Transverse colon (tissue), 4 donors: ENCODE measurements around the gene JMJD1C.

Experiments
- EP300 ChIP-seq: sonication (generic); formaldehyde crosslinking; IDR thresholded peaks from one replicate; pipeline ENCODE4 v1.6.1; 2017; ENCODE audit warnings: antibody characterized with exemption, low read depth
- POLR2A ChIP-seq: fragments of 450-650 bp; IDR thresholded peaks from one replicate; pipeline ENCODE4 v1.6.1; 2016; ENCODE audit warnings: antibody characterized with exemption, mild to moderate bottlenecking, moderate library complexity
- POLR2AphosphoS5 ChIP-seq, 3 donors: sonication (generic); formaldehyde crosslinking; IDR thresholded peaks; one replicate each; pipeline ENCODE4 v1.6.1; 2016; ENCODE audit warnings: antibody characterized with exemption in 3 of 3
- TF ChIP-seq, protein P1 (sequence below), 5 experiments: fragments of 200-600 bp in 3 of 5; fragments of 450-650 bp in 2 of 5; sonication (generic) in 3 of 5; IDR thresholded peaks; 1 replicate in 2 of 5; 2 replicates in 3 of 5; pipeline ENCODE4 v1.5.1; 2016 to 2017; ENCODE audit warnings: antibody characterized with exemption in 5 of 5, inconsistent platforms in 3 of 5, mild to moderate bottlenecking in 2 of 5, moderate library complexity in 1 of 5

- TF ChIP-seq, protein P1, sequence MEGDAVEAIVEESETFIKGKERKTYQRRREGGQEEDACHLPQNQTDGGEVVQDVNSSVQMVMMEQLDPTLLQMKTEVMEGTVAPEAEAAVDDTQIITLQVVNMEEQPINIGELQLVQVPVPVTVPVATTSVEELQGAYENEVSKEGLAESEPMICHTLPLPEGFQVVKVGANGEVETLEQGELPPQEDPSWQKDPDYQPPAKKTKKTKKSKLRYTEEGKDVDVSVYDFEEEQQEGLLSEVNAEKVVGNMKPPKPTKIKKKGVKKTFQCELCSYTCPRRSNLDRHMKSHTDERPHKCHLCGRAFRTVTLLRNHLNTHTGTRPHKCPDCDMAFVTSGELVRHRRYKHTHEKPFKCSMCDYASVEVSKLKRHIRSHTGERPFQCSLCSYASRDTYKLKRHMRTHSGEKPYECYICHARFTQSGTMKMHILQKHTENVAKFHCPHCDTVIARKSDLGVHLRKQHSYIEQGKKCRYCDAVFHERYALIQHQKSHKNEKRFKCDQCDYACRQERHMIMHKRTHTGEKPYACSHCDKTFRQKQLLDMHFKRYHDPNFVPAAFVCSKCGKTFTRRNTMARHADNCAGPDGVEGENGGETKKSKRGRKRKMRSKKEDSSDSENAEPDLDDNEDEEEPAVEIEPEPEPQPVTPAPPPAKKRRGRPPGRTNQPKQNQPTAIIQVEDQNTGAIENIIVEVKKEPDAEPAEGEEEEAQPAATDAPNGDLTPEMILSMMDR (IDR thresholded peaks at IDR 0.05), result no peak
- TF ChIP-seq POLR2A (no peak), POLR2AphosphoS5 (IDR thresholded peaks at IDR 0.05) (no peak), EP300 (no peak)
These were observed 179.0 kb downstream of the JMJD1C start for GRCh38 chr10:63286754-63287264.
